Ishikawa (cell line): Measurements from ENCODE around the gene VTI1A.

Experiments used
- CEBPB ChIP-seq: IDR thresholded peaks from 2 replicates; pipeline ENCODE4 v1.6.1; 2012
- CREB1 ChIP-seq: IDR thresholded peaks from 2 replicates; pipeline ENCODE4 v1.6.1; 2012; ENCODE audit warnings: low read depth
- EGR1 ChIP-seq: IDR thresholded peaks from 2 replicates; pipeline ENCODE4 v1.6.1; 2012
- EP300 ChIP-seq: IDR thresholded peaks from 2 replicates; pipeline ENCODE4 v1.6.1; 2012; ENCODE audit warnings: borderline replicate concordance
- FOXM1 ChIP-seq: IDR thresholded peaks from 2 replicates; pipeline ENCODE4 v1.6.1; 2012; ENCODE audit warnings: low read depth, borderline replicate concordance
- RAD21 ChIP-seq: IDR thresholded peaks from 2 replicates; pipeline ENCODE4 v1.6.1; 2012; ENCODE audit warnings: low read depth
- REST ChIP-seq: IDR thresholded peaks from 2 replicates; pipeline ENCODE4 v1.6.1; 2012; ENCODE audit warnings: low read depth, mild to moderate bottlenecking
- TAF1 ChIP-seq: IDR thresholded peaks from 2 replicates; pipeline ENCODE4 v1.6.1; 2012; ENCODE audit warnings: low read depth, mild to moderate bottlenecking
- TCF12 ChIP-seq: IDR thresholded peaks from 2 replicates; pipeline ENCODE4 v1.6.1; 2012; ENCODE audit warnings: low read depth
- YY1 ChIP-seq: IDR thresholded peaks from 2 replicates; pipeline ENCODE4 v1.6.1; 2012; ENCODE audit warnings: low read depth
- ZBTB7A ChIP-seq: IDR thresholded peaks from 2 replicates; pipeline ENCODE4 v1.6.1; 2012; ENCODE audit warnings: low read depth
- TF ChIP-seq, protein P1 (sequence below): IDR thresholded peaks from 2 replicates; pipeline ENCODE4 v1.6.1; 2012

DNA sequence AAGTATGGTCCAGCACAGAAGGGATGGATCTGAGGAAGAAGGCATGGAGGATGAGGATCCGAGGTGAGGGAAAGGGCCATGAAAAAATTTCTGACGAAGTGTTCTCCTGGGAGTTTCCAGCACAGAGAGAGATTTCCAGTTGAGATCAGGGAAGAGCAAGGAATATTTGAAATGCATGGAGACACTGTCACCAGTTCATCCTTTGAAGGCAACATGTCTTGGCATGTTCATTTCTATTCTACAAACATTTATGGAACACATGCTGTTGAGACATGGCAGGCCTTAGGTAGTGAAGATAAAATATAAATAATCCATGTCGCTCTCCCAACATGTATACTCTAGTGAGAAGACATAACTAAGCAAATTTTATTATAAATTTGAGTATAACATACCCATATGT, 269.1 kb downstream of the VTI1A start:
- TF ChIP-seq, protein P1, sequence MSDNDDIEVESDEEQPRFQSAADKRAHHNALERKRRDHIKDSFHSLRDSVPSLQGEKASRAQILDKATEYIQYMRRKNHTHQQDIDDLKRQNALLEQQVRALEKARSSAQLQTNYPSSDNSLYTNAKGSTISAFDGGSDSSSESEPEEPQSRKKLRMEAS, result no peak
- TF ChIP-seq EP300 (no peak), ZBTB7A (no peak), REST (no peak), TCF12 (no peak), RAD21 (no peak), CREB1 (no peak), FOXM1 (no peak), TAF1 (no peak), YY1 (no peak), CEBPB (no peak), EGR1 (no peak)
